GM23248 (cell line): ENCODE results near the gene FCHO1.
"Not testable (repeated sequence)": the region's sequence is repeated elsewhere in the genome, so short reads cannot be mapped to it uniquely, and the experiment has no call there.

ENCODE experiments used
- EZH2 ChIP-seq: fragments of 200-600 bp; sonication (generic); IDR thresholded peaks from 2 replicates; pipeline ENCODE4 v1.6.1; 2018; ENCODE audit warnings: antibody characterized with exemption, mild to moderate bottlenecking; ENCODE audit not compliant: insufficient read depth, poor library complexity, severe bottlenecking
- EZH2phosphoT487 ChIP-seq: fragments of 200-600 bp; sonication (generic); IDR thresholded peaks from 2 replicates; pipeline ENCODE4 v1.6.1; 2018; ENCODE audit warnings: antibody characterized with exemption, moderate library complexity, mild to moderate bottlenecking, low read depth; ENCODE audit not compliant: insufficient read depth

DNA sequence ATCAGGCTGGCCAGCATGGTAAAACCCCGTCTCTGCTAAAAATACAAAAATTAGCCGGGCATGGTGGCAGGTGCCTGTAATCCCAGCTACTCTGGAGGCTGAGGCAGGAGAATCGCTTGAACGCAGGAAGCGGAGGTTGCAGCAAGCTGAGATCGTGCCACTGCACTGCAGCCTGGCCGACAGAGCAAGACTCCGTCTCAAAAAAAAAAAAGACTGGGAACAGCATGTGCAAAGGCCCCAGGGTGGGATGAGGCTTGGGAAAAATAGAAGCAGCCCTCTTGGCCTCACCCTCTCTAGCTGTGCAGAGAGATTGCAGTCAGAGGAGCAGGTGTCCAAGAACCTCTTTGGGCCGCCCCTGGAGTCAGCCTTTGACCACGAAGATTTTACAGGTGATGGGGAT is 26.6 kb downstream of the FCHO1 start:
- not testable (repeated sequence) for TF ChIP-seq EZH2, EZH2phosphoT487
